Activated CD4-positive, alpha-beta T cell treated with anti-CD3 and anti-CD28 coated beads for 36 hours (primary cell): ENCODE measurements around the gene ZW10. TPM values are rescaled to one million over a fixed set of nuclear protein-coding genes. Genes with fewer than 3 reads are reported as not detected.
"Not testable (repeated sequence)": the region's sequence is repeated elsewhere in the genome, so short reads cannot be mapped to it uniquely, and the experiment has no call there.

ENCODE experiments used
- ATAC-seq: fragments of 200-7000 bp; cut with Tn5 transposase; one replicate; pipeline ENCODE4 v1.10.0; 2021; ENCODE audit warnings: mild to moderate bottlenecking, moderate library complexity
- CTCF ChIA-PET: fragments of 350-600 bp; sonication (Branson Sonifier 250); formaldehyde crosslinking; loops from one replicate; lab custom pipeline; 2021; ENCODE audit warnings: antibody characterized with exemption; lab: Charles Lee
- POLR2A ChIA-PET: fragments of 350-600 bp; sonication (Branson Sonifier 250); formaldehyde crosslinking; loops from one replicate; lab custom pipeline; 2021; ENCODE audit warnings: antibody characterized with exemption, inconsistent platforms; lab: Charles Lee
- DNase-seq: peaks from one replicate; pipeline ENCODE4 v3.0.0-alpha.2; 2020
- H3K27ac Mint-ChIP-seq: one replicate; pipeline ENCODE4 v1.8.0; 2021; ENCODE audit warnings: mixed read lengths
- H3K27me3 Mint-ChIP-seq: one replicate; pipeline ENCODE4 v1.8.0; 2021; ENCODE audit warnings: mixed read lengths
- H3K36me3 Mint-ChIP-seq: one replicate; pipeline ENCODE4 v1.8.0; 2021; ENCODE audit warnings: low read depth, mixed read lengths
- H3K4me1 Mint-ChIP-seq: one replicate; pipeline ENCODE4 v1.8.0; 2021; ENCODE audit warnings: mixed read lengths
- H3K4me3 Mint-ChIP-seq: one replicate; pipeline ENCODE4 v1.8.0; 2021; ENCODE audit warnings: mild to moderate bottlenecking, moderate library complexity, mixed read lengths
- H3K9me3 Mint-ChIP-seq: one replicate; pipeline ENCODE4 v1.8.0; 2021; ENCODE audit warnings: low read depth, mixed read lengths
- intact Hi-C, 2 experiments: fragments of 100-400 bp; cut with DNase I in 1 of 2; cut with micrococcal nuclease in 1 of 2; formaldehyde crosslinking; loops; one replicate each; pipeline versions ENCODE4 v1.14.2 to v1.15.1; 2022 to 2024; cut with DNase I, micrococcal nuclease
- total RNA-seq, 2 experiments: library from RNA; stranded (reverse); gene quantifications; one replicate each; pipeline ENCODE4 v1.2.3, GENCODE V29; 2021

Gene ZW10
- total RNA-seq, 2 experiments from 2014 or later, result 16.9 to 18.5 TPM

GRCh38 chr11:113789016-113789415 lies 15.5 kb upstream of the ZW10 start:
- CTCF ChIA-PET, H3K4me3 Mint-ChIP-seq, H3K36me3 Mint-ChIP-seq, DNase-seq, ATAC-seq, H3K4me1 Mint-ChIP-seq, intact Hi-C loops, H3K27me3 Mint-ChIP-seq, H3K27ac Mint-ChIP-seq, POLR2A ChIA-PET, H3K9me3 Mint-ChIP-seq: not testable (repeated sequence)

GRCh38 chr11:113782134-113782533 lies 8.6 kb upstream of the ZW10 start:
- ChIA-PET POLR2A (interaction anchor here (0.6 kb wide), 1 partner anchor 32 kb away, joined by 8 read pairs; no protein-coding TSS in a partner anchor), CTCF (interaction anchor here (0.5 to 1.5 kb wide), 3 partner anchors 14 to 1470 kb away, joined by 3 to 7 read pairs (median 3); no protein-coding TSS in a partner anchor)
- H3K27me3 Mint-ChIP-seq, result peaks cover 11% of the 10 kb centered on the region
- ATAC-seq (no peak), DNase-seq (no peak)
- H3K4me3 Mint-ChIP-seq, result no peak overlapping the region
- intact Hi-C loops, result no loop called here
- no peaks in the 10 kb centered on the region for H3K4me1 Mint-ChIP-seq
- no peaks in the 10 kb centered on the region for H3K36me3 Mint-ChIP-seq
- H3K9me3 Mint-ChIP-seq, result no peaks in the 10 kb centered on the region
- H3K27ac Mint-ChIP-seq, result no peak overlapping the region

- Mint-ChIP-seq H3K4me3 (no peak overlapping the region), H3K36me3 (no peaks in the 10 kb centered on the region), H3K9me3 (no peaks in the 10 kb centered on the region), H3K4me1 (no peaks in the 10 kb centered on the region), H3K27me3 (peaks cover 10% of the 10 kb centered on the region), H3K27ac (no peak overlapping the region)
- DNase-seq (no peak), ATAC-seq (no peak)
- intact Hi-C loops, result no loop called here
- ChIA-PET CTCF (interaction anchor here (0.7 to 1.5 kb wide), 3 partner anchors 15 to 643 kb away, joined by 3 to 7 read pairs (median 3); no protein-coding TSS in a partner anchor), POLR2A (no interaction called here)
Measured at GRCh38 chr11:113781682-113782081, 8.2 kb upstream of the ZW10 start.

- H3K36me3 Mint-ChIP-seq, result no peaks in the 10 kb centered on the region
- intact Hi-C loops, result loop anchor here in 1 of 2 experiments (10.0 kb wide), 2 partner anchors 1495 to 1555 kb away; partner anchors contain the start of gene PTS
- ChIA-PET CTCF (interaction anchor here (0.6 to 0.7 kb wide), 2 partner anchors 119 to 355 kb away, joined by 3 to 6 read pairs; no protein-coding TSS in a partner anchor), POLR2A (no interaction called here)
- peaks cover 6% of the 10 kb centered on the region for H3K27me3 Mint-ChIP-seq
- H3K4me1 Mint-ChIP-seq, result peaks cover under 1% of the 10 kb centered on the region
- H3K9me3 Mint-ChIP-seq, result no peaks in the 10 kb centered on the region
- H3K4me3 Mint-ChIP-seq, result no peak within 1 kb of the TSS
- DNase-seq (no peak), ATAC-seq (no peak)
- H3K27ac Mint-ChIP-seq, result no peak within 1 kb of the TSS
Measured at GRCh38 chr11:113779496-113779895, 6.0 kb upstream of the ZW10 start, which contains the start of gene CLDN25. Gene CLDN25 (plus strand): TSS chr11:113779796. CDS start chr11:113779796, 0 bp downstream.

GRCh38 chr11:113778111-113778910 lies 4.8 kb upstream of the ZW10 start:
- DNase-seq (no peak), ATAC-seq (no peak)
- Mint-ChIP-seq H3K36me3 (peaks cover 1% of the 10 kb centered on the region), H3K9me3 (no peaks in the 10 kb centered on the region), H3K27me3 (peaks cover 3% of the 10 kb centered on the region), H3K4me3 (no peak overlapping the region), H3K4me1 (peaks cover 2% of the 10 kb centered on the region), H3K27ac (no peak overlapping the region)
- POLR2A ChIA-PET, result no interaction called here
- CTCF ChIA-PET, result no interaction called here
- intact Hi-C loops, result loop anchor here in 1 of 2 experiments (10.0 kb wide), 2 partner anchors 1494 to 1554 kb away; partner anchors contain the start of gene PTS

GRCh38 chr11:113774174-113774503 lies 647 bp upstream of the ZW10 start:
- CTCF ChIA-PET, result interaction anchor here (1.1 kb wide), 1 partner anchor 9 kb away, joined by 4 read pairs; no protein-coding TSS in a partner anchor

GRCh38 chr11:113773092-113773415 lies 438 bp downstream of the ZW10 start:
- intact Hi-C loops, result loop anchor here (1.0 to 10.0 kb wide), 11 partner anchors 102 to 1548 kb away; partner anchors contain the start of genes PTS (in 2 of the 2), TTC12 (in 2 of the 2), USP28 (in 2 of the 2) and C11orf71 (in 1 of the 2)
- CTCF ChIA-PET, result interaction anchor here (0.5 to 1.7 kb wide), 8 partner anchors 8 to 658 kb away, joined by 3 to 6 read pairs (median 4); no protein-coding TSS in a partner anchor
- ATAC-seq (no peak), DNase-seq (no peak)
- Mint-ChIP-seq H3K4me1 (peaks cover 18% of the 10 kb centered on the region), H3K27ac (peak overlapping the region; percentile 96), H3K9me3 (no peaks in the 10 kb centered on the region), H3K36me3 (peaks cover 5% of the 10 kb centered on the region), H3K27me3 (no peaks in the 10 kb centered on the region), H3K4me3 (peak overlapping the region; percentile 98)
- POLR2A ChIA-PET, result no interaction called here

More at GRCh38 chr11:113774174-113774503, 647 bp upstream of the ZW10 start:
- ATAC-seq (no peak), DNase-seq (no peak)
- POLR2A ChIA-PET, result no interaction called here
- Mint-ChIP-seq H3K4me3 (peak overlapping the region; percentile 98), H3K36me3 (peaks cover 4% of the 10 kb centered on the region), H3K27ac (no peak overlapping the region), H3K4me1 (peaks cover 18% of the 10 kb centered on the region), H3K9me3 (no peaks in the 10 kb centered on the region), H3K27me3 (no peaks in the 10 kb centered on the region)
- intact Hi-C loops, result loop anchor here (5.0 to 10.0 kb wide), 3 partner anchors 1489 to 1549 kb away; partner anchors contain the start of gene PTS (in 2 of the 2)

GRCh38 chr11:113771964-113772363 lies 1.5 kb downstream of the ZW10 start:
- DNase-seq, result no peak
- Mint-ChIP-seq H3K27me3 (no peaks in the 10 kb centered on the region), H3K36me3 (peaks cover 14% of the 10 kb centered on the region), H3K4me1 (peaks cover 18% of the 10 kb centered on the region), H3K27ac (no peak overlapping the region), H3K4me3 (peak overlapping the region; percentile 98), H3K9me3 (no peaks in the 10 kb centered on the region)
- CTCF ChIA-PET, result interaction anchor here (1.4 to 1.7 kb wide), 2 partner anchors 18 to 42 kb away, joined by 3 to 5 read pairs; no protein-coding TSS in a partner anchor
- ATAC-seq, result no peak
- intact Hi-C loops, result loop anchor here (2.0 to 10.0 kb wide), 7 partner anchors 103 to 1547 kb away; partner anchors contain the start of genes PTS (in 2 of the 2), TTC12 (in 1 of the 2) and USP28 (in 1 of the 2)
- POLR2A ChIA-PET, result interaction anchor here (0.7 kb wide), 1 partner anchor 80 kb away, joined by 4 read pairs; no protein-coding TSS in a partner anchor

GRCh38 chr11:113764527-113765219 lies 8.8 kb downstream of the ZW10 start:
- H3K4me3 Mint-ChIP-seq, result no peak overlapping the region
- intact Hi-C loops, result no loop called here

GRCh38 chr11:113763040-113763439 lies 10.5 kb downstream of the ZW10 start:
- H3K36me3 Mint-ChIP-seq, result peaks cover 48% of the 10 kb centered on the region
- ATAC-seq, POLR2A ChIA-PET, H3K9me3 Mint-ChIP-seq, H3K4me3 Mint-ChIP-seq, DNase-seq, intact Hi-C loops, H3K27ac Mint-ChIP-seq, H3K27me3 Mint-ChIP-seq, CTCF ChIA-PET: not testable (repeated sequence)
- H3K4me1 Mint-ChIP-seq, result peaks cover 11% of the 10 kb centered on the region

More at GRCh38 chr11:113764527-113765219, 8.8 kb downstream of the ZW10 start:
- ATAC-seq (no peak), DNase-seq (no peak)
- H3K36me3 Mint-ChIP-seq, result peaks cover 42% of the 10 kb centered on the region
- POLR2A ChIA-PET, result no interaction called here
- CTCF ChIA-PET, result interaction anchor here (0.7 to 1.2 kb wide), 2 partner anchors 9 to 443 kb away, joined by 3 to 4 read pairs; partner anchors contain the start of gene ZW10
- peaks cover 11% of the 10 kb centered on the region for H3K4me1 Mint-ChIP-seq
- peaks cover 3% of the 10 kb centered on the region for H3K9me3 Mint-ChIP-seq
- H3K27ac Mint-ChIP-seq, result peak overlapping the region; percentile 23
- no peaks in the 10 kb centered on the region for H3K27me3 Mint-ChIP-seq

- H3K4me3 Mint-ChIP-seq, result no peak overlapping the region
- ATAC-seq, result no peak
- H3K27ac Mint-ChIP-seq, result no peak overlapping the region
- ChIA-PET POLR2A (no interaction called here), CTCF (interaction anchor here (0.9 kb wide), 1 partner anchor 31 kb away, joined by 3 read pairs; no protein-coding TSS in a partner anchor)
- H3K27me3 Mint-ChIP-seq, result no peaks in the 10 kb centered on the region
- peaks cover 45% of the 10 kb centered on the region for H3K36me3 Mint-ChIP-seq
- peaks cover 3% of the 10 kb centered on the region for H3K9me3 Mint-ChIP-seq
- intact Hi-C loops, result no loop called here
- peaks cover 11% of the 10 kb centered on the region for H3K4me1 Mint-ChIP-seq
- DNase-seq, result no peak
Measured at GRCh38 chr11:113760241-113760640, 13.3 kb downstream of the ZW10 start.
